GM12892 (cell line): ENCODE results near the gene CACNA1G.

ENCODE experiments used
- DNase-seq: peaks from one replicate; pipeline ENCODE4 v3.0.0; 2011; ENCODE audit not compliant: insufficient read length
- FAIRE-seq: peaks from 2 replicates; lab custom pipeline; 2011; peaks lifted over from hg19 to GRCh38; lab: Jason Lieb, UNC
- POLR2A ChIP-seq: IDR thresholded peaks from 2 replicates; pipeline ENCODE4 v1.6.1; 2011; ENCODE audit warnings: low read depth, low read length, control low read depth
- POLR2AphosphoS5 ChIP-seq: IDR thresholded peaks from 2 replicates; pipeline ENCODE4 v1.6.1; 2011; ENCODE audit warnings: low read depth, low read length, control low read depth
- TAF1 ChIP-seq: IDR thresholded peaks from 2 replicates; pipeline ENCODE4 v1.6.1; 2011; ENCODE audit warnings: low read depth, mild to moderate bottlenecking, control low read depth, low read length, borderline replicate concordance

Gene CACNA1G

DNA sequence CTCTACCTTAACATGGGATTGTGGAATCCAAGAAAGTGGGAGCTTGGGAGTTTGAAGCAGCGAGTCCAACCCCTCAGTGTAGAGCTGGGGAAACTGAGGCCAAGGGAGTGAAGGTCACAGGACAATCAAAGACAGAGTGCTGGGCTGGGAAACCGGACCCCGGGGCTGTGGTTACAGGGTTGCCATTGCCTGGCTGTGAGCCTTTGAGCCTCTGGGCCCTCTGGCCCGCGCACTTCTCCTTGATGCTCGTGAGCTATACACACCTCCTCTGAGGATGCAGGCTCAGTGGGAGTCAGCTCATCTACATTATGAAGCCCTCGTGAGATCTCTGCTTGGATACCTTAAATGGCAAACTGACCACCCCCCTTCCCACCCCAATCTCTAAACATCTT is 76.3 kb downstream of the CACNA1G start:
- no peak for DNase-seq
- no peak for TF ChIP-seq POLR2A
- FAIRE-seq: no peak

DNA sequence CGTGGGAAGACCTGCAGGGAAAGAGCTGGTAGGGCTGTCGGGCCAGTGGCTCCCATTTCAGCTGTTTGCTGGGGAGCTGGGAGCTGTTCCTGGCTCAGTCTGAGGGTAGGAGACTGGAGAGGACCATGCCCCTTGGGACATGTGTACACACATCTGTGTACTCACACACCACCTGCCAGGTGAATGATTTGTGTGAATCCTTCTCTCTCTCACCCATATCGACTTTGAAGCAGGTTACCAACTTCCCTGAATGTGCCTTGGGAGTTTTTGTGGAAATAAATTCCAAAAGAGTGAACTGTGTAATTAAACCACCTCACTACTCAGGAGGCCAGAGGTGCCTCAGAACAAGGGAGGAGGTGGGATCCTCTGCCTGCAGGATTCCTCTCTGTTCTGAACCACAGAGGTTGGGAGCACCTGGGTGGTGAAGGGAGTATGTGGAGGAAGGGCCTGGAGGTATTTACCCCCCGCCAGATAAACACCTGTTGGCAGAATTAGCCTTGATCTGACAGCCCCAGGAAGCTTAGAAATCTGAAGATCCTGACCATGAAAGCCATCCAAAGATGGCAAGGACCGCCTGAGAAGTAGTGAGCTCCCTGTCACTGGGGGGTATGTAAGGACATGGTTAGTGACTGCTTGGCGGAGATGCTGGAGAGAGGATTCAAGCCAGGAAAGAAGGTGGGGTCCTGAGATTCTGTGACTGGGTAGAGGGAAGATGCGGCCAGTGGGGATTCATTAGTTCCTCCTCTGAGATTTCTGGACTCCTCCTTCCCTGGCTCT is 77.5 kb downstream of the CACNA1G start:
- TF ChIP-seq TAF1 (no peak), POLR2A (no peak), POLR2AphosphoS5 (no peak)
- DNase-seq (no peak), FAIRE-seq (no peak)

DNA sequence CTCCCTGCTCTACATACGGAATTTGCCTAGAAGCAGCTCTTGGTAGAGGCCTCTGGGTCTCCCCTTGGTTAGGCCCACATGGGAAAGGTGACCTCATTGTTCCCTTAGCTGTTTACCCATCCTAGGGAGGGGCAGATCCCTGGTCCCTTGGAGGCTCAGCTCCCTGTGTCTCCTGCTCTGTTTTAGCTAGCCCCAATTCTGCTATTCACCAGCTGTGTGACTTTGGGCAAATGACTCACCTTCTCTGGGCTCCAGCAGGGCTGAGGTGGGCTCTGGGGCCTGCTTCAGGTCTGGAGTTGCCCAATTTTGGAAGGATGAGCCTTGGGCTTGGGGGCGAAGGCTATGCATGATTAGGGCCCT is 78.1 kb downstream of the CACNA1G start:
- FAIRE-seq (no peak), DNase-seq (no peak)
- TF ChIP-seq TAF1 (no peak), POLR2A (no peak), POLR2AphosphoS5 (no peak)

DNA sequence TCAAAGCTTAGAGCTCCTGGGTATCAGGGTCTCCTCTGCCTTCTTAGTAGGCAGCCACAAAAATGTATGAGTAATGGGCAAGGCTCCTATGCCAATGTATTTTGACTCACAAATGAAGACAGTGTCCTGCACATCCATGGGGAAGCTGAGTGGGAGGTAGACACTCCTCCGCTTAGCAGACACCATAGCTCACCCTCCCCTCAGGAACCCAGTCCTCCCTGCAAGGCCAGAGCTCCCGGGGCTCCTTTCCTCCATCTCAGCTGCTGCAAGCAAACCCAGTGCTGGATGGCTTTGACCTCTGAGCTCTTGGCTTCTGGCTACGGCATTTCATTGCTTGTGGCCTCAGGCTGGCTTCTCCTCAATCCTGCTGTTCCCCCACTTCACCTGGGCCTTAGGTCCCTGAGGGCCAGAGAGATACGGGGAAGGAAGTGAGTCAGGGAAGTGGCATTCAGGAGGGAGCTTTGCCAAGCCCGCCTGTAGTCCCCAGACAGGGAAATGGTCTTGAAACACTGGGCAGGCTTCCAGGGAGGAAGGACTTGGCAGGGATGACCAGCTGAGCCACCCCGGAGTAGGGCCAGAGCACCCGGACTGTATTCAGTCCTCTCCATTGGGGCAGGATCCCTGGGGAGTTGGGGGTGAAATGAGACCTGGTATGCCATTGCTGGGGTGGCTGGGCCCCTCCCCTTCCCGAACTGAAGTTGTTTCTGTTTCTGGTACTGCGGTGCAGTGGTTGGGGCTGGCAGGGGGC is 78.6 kb downstream of the CACNA1G start:
- DNase-seq: no peak
- FAIRE-seq: no peak

DNA sequence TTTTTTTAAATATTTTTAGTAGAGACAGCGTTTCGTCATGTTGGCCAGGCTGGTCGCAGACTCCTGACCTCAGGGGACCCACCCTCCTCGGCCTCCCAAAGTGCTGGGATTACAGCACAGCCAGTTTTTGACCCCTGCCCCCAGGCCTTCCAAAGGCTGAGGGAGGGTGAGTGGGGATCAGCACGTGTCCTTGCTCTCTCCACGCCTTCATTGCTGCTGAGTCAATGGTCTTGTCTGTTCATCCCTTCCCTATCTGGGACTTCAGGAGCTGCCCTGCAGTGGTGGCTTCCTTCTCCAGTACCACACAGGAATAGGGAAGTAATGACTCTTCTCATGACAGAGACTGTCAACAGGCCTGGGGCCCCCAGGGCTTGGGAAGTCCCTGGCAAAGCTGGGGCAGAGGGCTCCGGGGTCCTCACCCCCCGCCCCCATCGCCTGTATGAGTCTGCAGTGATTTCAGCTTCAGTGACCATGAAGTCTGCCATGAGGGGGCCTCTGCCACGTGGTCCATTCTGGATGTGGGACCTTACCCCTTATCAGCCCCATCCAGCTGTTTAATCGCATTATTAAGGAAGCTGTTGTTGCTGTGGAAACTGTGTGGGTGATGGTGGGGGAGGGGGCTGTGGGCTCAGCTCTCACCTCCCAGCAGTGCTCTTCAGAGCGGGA is 80.3 kb downstream of the CACNA1G start:
- TF ChIP-seq POLR2A (no peak), POLR2AphosphoS5 (no peak), TAF1 (no peak)
- FAIRE-seq (no peak), DNase-seq (no peak)

More for the DNA sequence above, 78.6 kb downstream of the CACNA1G start:
- TF ChIP-seq POLR2A: no peak
- no peak for TF ChIP-seq POLR2AphosphoS5
- no peak for TF ChIP-seq TAF1

DNA sequence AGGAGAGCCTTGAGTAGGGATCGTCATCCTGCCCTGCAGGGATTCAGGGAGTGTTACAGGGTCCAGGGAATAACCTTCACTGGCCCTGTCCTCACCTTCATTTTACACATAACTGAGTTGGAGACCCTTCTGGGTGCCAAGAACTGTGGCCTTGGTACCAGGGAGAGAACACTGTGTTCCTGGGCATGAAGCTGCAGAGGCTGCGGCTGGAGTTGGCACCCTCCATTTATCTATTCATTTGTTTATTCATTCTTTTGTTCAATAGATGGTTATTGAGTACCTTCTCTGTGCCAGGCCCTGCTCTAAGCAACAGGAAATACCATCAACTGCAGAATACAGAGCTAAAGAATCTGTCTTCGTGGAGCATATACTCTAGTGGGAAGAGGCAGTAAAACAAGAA is 80.8 kb downstream of the CACNA1G start:
- no peak for DNase-seq
- no peak for FAIRE-seq
- TF ChIP-seq POLR2A: no peak
- TF ChIP-seq POLR2AphosphoS5: no peak
- no peak for TF ChIP-seq TAF1

DNA sequence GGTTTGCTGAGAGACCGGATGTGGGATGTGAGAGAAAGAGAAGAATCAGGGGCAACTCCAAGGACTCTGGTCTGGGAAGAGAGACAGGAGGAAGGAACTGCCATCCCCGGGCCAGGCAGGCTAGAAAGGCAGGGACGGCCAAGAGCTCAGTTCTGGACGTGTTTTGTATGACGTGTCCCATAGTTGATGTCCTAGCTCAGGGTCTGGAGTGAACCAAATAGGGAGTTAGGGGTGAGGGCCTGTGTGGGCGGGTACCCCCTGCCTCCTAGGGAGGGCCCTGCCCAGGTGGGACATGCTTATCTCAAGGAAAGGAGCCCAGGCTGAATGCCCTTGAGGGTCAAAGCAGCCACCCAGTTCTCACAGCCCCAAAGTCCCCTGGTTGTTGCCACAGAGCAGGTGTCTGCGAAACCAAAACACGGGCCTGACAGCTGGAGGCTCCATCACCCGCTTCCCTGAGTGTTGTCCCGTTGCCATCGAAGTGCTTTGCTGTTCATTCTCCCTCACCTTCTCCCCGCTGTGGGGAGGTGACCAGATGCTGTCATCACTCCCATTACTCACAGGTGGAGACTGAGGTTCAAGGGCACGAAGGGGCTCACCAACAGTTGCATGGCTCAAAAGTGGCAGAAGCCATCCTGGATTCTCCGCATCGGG is 81.7 kb downstream of the CACNA1G start:
- DNase-seq (no peak), FAIRE-seq (no peak)
- TF ChIP-seq POLR2A (no peak), POLR2AphosphoS5 (no peak), TAF1 (no peak)

DNA sequence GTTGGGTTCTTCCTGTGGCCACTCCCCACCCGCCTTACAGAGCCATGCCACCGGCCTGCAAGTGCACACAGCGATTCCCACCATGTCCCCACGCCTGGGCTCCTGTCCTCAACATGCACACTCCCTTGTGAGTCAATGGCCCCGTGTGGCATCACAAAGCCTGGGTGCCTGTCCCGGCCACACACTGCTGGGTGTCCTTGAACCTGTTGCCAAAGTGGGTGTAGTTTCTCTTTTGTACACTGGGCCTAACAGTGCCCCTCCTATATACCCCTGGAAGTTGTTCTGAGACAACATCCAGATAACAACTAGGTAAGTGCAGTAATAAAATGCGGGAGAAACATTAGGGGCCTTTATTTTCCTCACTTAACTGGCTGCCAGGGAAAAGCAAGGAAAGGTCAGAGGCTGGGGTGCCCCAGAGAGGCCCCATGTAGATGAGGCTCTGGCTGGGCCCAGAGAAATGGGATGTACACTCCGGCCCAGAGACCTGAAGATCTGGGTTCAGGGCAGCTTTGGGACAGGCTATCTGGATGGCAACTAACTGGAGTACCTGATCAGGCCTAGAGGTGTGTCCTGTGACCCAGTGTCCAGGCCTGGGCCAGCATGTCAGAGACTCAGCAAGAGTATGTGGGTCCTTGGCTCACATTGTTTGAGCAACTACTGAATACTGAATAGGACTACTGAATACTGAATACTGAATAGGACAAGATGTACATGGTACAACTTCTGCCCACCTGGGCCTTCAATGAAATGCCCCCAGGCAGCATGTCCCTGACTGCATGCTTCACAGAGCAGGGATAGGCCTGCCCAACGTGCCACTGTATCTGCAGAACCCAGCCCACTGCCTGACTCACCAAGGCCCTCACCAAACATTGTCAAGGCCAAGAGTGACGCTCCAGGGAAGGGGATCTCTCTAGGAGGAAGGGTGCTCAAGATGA is 82.5 kb downstream of the CACNA1G start:
- DNase-seq (no peak), FAIRE-seq (no peak)
- TF ChIP-seq TAF1 (no peak), POLR2A (no peak), POLR2AphosphoS5 (no peak)

DNA sequence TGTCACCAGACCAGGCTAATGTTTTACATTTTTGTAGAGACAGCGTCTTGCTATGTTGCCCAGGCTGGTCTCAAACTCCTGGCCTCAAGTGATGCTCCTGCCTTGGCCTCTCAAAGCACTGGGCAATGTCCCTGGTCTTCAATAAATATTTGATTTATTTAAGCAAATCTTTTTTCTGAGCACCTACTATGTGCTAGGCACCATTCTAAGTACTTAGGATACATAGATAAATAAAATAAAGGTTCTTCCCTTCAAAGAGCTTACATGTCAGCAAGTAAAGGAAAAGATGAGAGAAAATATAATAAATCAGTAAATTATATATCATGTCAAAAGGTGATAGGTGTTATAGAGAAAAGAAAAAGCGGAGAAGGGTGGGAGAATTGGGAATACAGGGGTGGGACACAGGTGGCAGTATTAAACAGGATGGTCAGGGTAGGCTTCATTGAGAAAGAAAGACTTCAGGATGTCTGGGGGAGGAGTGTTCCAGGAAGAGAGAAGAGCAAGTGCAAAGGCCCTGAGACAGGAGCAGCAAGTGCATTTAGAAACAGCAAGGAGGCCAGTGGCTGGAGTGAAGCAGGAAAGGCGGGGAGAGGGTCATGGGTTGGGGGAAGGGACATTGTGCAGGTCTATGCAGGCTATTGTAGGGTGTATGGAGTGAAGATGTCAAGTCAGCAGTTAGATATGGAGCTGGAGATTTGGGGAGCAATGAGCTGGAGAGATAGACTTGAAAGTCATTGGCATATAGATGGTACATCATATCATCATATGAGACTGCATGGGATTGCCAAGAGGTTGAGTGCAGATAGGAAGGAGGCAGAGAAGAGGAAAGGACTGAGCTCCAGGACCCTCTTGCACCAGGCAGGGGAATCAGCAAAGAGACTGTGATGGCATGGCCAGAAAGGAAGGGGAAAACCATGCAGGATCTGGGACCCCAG is 85.5 kb downstream of the CACNA1G start:
- DNase-seq: no peak
- no peak for FAIRE-seq
- TF ChIP-seq POLR2A (no peak), POLR2AphosphoS5 (no peak), TAF1 (no peak)
